ENCODE measurements around the gene LCP1. TPM values are rescaled to one million over a fixed set of nuclear protein-coding genes. Genes with fewer than 3 reads are reported as not detected.

The LCP1 gene
- total and polyA plus RNA-seq, 8 donors = 13.5 to 401 (median 20.4) TPM

DNA sequence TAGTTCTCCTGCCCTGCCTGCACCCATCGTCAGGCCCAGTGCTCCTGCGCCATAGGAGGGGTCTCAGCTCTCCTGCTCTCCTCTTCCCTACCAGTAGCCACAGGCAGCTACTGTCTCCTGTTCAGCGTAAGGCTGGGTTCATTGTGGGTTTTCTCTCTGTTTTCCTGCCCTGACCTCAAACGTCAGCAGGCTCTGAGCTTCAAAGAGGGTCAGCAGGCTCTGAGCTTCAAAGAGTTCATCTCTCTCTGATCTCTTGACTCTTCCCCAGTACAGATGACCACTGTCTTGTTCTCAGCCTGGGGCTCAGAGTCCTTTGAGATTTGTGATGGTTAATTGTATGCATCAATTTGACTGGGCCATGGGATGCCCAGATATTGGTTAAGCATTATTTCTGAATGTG lies 72.5 kb downstream of the LCP1 start:
- no peaks in the 10 kb centered on the region for H3K27me3 ChIP-seq
- no peak for ATAC-seq
- no peak for DNase-seq
- H3K36me3 ChIP-seq = no peaks in the 10 kb centered on the region
- H3K4me3 ChIP-seq = no peak overlapping the region
- intact Hi-C loops (cut with DNase I) = no loop called here
- H3K27ac ChIP-seq = no peak overlapping the region
- TF ChIP-seq, protein P1, sequence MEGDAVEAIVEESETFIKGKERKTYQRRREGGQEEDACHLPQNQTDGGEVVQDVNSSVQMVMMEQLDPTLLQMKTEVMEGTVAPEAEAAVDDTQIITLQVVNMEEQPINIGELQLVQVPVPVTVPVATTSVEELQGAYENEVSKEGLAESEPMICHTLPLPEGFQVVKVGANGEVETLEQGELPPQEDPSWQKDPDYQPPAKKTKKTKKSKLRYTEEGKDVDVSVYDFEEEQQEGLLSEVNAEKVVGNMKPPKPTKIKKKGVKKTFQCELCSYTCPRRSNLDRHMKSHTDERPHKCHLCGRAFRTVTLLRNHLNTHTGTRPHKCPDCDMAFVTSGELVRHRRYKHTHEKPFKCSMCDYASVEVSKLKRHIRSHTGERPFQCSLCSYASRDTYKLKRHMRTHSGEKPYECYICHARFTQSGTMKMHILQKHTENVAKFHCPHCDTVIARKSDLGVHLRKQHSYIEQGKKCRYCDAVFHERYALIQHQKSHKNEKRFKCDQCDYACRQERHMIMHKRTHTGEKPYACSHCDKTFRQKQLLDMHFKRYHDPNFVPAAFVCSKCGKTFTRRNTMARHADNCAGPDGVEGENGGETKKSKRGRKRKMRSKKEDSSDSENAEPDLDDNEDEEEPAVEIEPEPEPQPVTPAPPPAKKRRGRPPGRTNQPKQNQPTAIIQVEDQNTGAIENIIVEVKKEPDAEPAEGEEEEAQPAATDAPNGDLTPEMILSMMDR (IDR thresholded peaks at IDR 0.05) = no peak
- H3K9me3 ChIP-seq = no peaks in the 10 kb centered on the region
- no peaks in the 10 kb centered on the region for H3K4me1 ChIP-seq

DNA sequence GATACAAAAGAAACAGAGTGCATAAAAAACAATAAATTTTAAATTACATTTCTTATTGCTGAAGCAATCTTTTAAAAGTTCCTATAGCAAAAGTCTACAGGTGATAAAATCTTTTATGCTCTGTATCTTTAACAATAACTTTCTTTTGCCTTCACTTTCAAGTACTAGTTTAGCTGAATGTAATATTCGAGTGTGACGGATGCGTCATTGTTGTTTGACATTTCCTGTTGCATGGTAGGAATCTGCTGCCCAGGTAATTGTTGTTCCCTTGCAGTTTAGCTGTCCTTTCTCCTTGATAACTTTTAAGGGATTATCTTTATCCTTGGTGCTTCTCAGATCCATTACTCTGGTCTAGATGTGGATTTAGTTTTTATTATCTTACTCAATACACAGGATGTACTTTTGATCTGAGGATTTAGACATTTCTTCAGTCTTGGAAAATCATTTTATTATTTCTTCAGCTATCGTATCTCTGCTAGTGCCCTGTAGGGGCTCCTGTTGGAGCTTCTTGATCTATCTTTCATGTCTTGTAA lies 75.1 kb downstream of the LCP1 start:
- DNase-seq = no peak
- Histone ChIP-seq H3K4me3 (no peak overlapping the region), H3K27ac (no peak overlapping the region), H3K27me3 (no peaks in the 10 kb centered on the region), H3K9me3 (no peaks in the 10 kb centered on the region), H3K36me3 (no peaks in the 10 kb centered on the region), H3K4me1 (peaks cover 0 to 4% of the 10 kb centered on the region in 2 donors)
- TF ChIP-seq, protein P1 (IDR thresholded peaks at IDR 0.05) = no peak
- intact Hi-C loops (cut with DNase I) = no loop called here
- no peak for ATAC-seq

DNA sequence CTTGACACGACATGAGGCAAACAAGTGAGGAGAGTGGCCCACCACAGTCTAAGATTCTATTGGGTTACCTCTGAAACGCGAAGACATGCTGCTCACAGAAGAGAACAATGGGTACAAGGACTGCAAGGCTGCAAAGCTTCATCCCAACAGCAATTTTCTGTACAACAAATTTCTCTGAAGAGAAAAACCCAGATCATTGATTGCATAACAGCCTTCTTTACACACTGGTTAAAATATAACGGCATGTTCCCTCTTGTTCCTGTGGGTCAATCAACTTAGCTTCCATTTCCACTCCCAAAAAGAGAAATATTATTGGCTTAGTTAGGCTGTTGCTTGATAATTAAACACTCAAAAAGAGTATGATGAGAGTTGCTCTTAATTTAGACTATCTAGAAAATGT lies 77.1 kb downstream of the LCP1 start, which contains the start of gene CPB2:
Gene CPB2 (minus strand): TSS at position 166 of the 400 bp plus-strand sequence. CDS start 24 bp downstream, at position 142.
- DNase-seq (no peak), ATAC-seq (peak; percentile 53)
- intact Hi-C loops (cut with DNase I) = no loop called here
- H3K36me3 ChIP-seq = no peaks in the 10 kb centered on the region
- H3K9me3 ChIP-seq = no peaks in the 10 kb centered on the region
- TF ChIP-seq, protein P1 (IDR thresholded peaks at IDR 0.05) = no peak
- no peaks in the 10 kb centered on the region for H3K27me3 ChIP-seq
- H3K4me1 ChIP-seq = peaks cover 0 to 19% of the 10 kb centered on the region in 2 donors
- H3K4me3 ChIP-seq = no peak within 1 kb of the TSS
- H3K27ac ChIP-seq = no peak within 1 kb of the TSS

DNA sequence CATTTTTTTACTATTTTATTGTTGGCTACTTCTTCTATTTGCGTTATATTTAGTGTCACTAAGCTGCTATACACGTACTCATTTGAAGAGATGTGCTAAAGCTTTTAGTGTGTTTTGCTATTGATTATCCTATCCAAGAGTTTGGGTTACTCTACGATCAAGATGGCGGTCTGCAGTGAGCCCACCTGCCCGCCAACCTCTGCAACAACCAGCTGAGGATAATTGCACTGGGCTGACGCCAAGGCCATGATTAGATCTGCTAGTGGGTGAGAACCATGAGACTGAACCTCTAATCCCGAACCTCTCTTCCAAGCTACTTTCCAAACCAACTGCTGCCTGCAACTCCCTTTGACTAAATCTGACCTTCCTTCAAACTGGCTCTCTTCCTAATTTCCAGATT lies 78.9 kb downstream of the LCP1 start:
- H3K27me3 ChIP-seq = no peaks in the 10 kb centered on the region
- H3K9me3 ChIP-seq = no peaks in the 10 kb centered on the region
- no peak overlapping the region for H3K27ac ChIP-seq
- H3K4me3 ChIP-seq = no peak overlapping the region
- TF ChIP-seq, protein P1 (IDR thresholded peaks at IDR 0.05) = no peak
- no peaks in the 10 kb centered on the region for H3K36me3 ChIP-seq
- peaks cover 0 to 21% of the 10 kb centered on the region in 2 donors for H3K4me1 ChIP-seq
- intact Hi-C loops (cut with DNase I) = no loop called here
- DNase-seq (no peak), ATAC-seq (no peak)

DNA sequence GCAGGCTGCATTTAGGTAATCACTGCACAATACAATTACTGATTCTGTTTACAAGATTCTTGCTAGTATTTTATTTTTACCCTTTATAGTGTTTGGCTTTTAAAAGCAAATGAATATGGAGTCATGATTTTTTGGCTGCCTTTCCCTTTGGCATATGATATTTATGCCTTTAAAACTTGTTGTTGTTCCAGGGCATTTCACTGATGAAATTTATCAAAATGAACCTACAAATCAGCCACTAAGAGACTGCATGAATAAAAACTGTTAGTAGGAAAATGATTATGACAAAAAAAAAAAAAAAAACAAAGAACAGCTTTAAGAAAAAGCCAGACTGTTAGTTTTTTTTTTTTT lies 79.7 kb downstream of the LCP1 start:
- no peak overlapping the region for H3K4me3 ChIP-seq
- H3K27me3 ChIP-seq = no peaks in the 10 kb centered on the region
- H3K4me1 ChIP-seq = peaks cover 0 to 21% of the 10 kb centered on the region in 2 donors
- DNase-seq (no peak), ATAC-seq (no peak)
- intact Hi-C loops (cut with DNase I) = no loop called here
- H3K27ac ChIP-seq = peak overlapping the region in 1 of 2 donors; percentile 26
- TF ChIP-seq, protein P1 (IDR thresholded peaks at IDR 0.05) = no peak
- H3K9me3 ChIP-seq = no peaks in the 10 kb centered on the region
- H3K36me3 ChIP-seq = no peaks in the 10 kb centered on the region

All from left lung (tissue), 10 donors.